Neural cell (in vitro differentiated cells): ENCODE data around the gene CTNNA2. TPM values are rescaled to one million over a fixed set of nuclear protein-coding genes. Genes with fewer than 3 reads are reported as not detected.

Experiments used
- H2AFZ ChIP-seq: fragments of 200-600, 300-800 bp; sonication (generic), shearing (Covaris generic); 2 replicates; pipeline ENCODE4 v1.6.0; 2014; ENCODE audit warnings: low read depth, mild to moderate bottlenecking, antibody characterized with exemption, low read length, moderate library complexity
- H3F3A ChIP-seq: fragments of 200-600 bp; shearing (Covaris generic); 2 replicates; pipeline ENCODE4 v1.6.1; 2016; ENCODE audit warnings: mild to moderate bottlenecking, moderate library complexity, mixed read lengths, antibody characterized with exemption, low read length; ENCODE audit not compliant: insufficient read depth, poor library complexity, severe bottlenecking
- H3K27ac ChIP-seq: fragments of 200-600, 300-800 bp; sonication (generic), shearing (Covaris generic); 2 replicates; pipeline ENCODE4 v1.5.1; 2014; ENCODE audit warnings: mild to moderate bottlenecking, low read length, moderate library complexity
- H3K27me3 ChIP-seq: fragments of 300-800, 200-600 bp; sonication (generic), shearing (Covaris generic); 2 replicates; pipeline ENCODE4 v1.6.0; 2014; ENCODE audit warnings: mild to moderate bottlenecking, low read depth, low read length, moderate library complexity; ENCODE audit not compliant: insufficient read depth
- H3K36me3 ChIP-seq: fragments of 300-800, 200-600 bp; sonication (generic), shearing (Covaris generic); 2 replicates; pipeline ENCODE4 v1.5.1; 2014; ENCODE audit warnings: mild to moderate bottlenecking, antibody characterized with exemption, low read length, moderate library complexity; ENCODE audit not compliant: insufficient read depth
- H3K4me2 ChIP-seq: fragments of 300-800, 200-600 bp; sonication (generic), shearing (Covaris generic); 2 replicates; pipeline ENCODE4 v1.6.0; 2014; ENCODE audit warnings: mild to moderate bottlenecking, low read length
- H3K4me3 ChIP-seq: fragments of 300-800, 200-600 bp; sonication (generic), shearing (Covaris generic); 2 replicates; pipeline ENCODE4 v1.5.1; 2014; ENCODE audit warnings: mild to moderate bottlenecking, low read length, moderate library complexity
- H3K79me2 ChIP-seq: fragments of 200-600 bp; shearing (Covaris generic); replicated peaks from 2 replicates; pipeline ENCODE4 v1.6.0; 2014; ENCODE audit warnings: mild to moderate bottlenecking, low read length, moderate library complexity; ENCODE audit not compliant: insufficient read depth
- H3K9ac ChIP-seq: fragments of 300-800, 200-600 bp; sonication (generic), shearing (Covaris generic); 2 replicates; pipeline ENCODE4 v1.6.1; 2016; ENCODE audit warnings: mild to moderate bottlenecking, low read length, mixed read lengths
- H3K9me2 ChIP-seq: fragments of 200-600 bp; shearing (Covaris generic); 2 replicates; pipeline ENCODE4 v1.6.1; 2016; ENCODE audit warnings: mild to moderate bottlenecking, low read length, mixed read lengths; ENCODE audit not compliant: insufficient read depth
- H3K9me3 ChIP-seq: fragments of 200-600, 300-800 bp; sonication (generic), shearing (Covaris generic); 2 replicates; pipeline ENCODE4 v1.6.1; 2016; ENCODE audit warnings: mild to moderate bottlenecking, mixed run types, low read length, moderate library complexity, mixed read lengths
- H4K20me1 ChIP-seq: fragments of 200-600 bp; shearing (Covaris generic); 2 replicates; pipeline ENCODE4 v1.6.1; 2016; ENCODE audit warnings: mild to moderate bottlenecking, mixed run types; ENCODE audit not compliant: insufficient read depth
- CTCF ChIP-seq: fragments of 450-650 bp; IDR thresholded peaks from 2 replicates; pipeline ENCODE4 v1.5.1; 2014; ENCODE audit warnings: antibody characterized with exemption, mild to moderate bottlenecking, moderate library complexity; ENCODE audit not compliant: poor library complexity, severe bottlenecking
- EP300 ChIP-seq: fragments of 450-650 bp; conservative IDR thresholded peaks from 2 replicates; pipeline ENCODE4 v1.6.1; 2014; ENCODE audit warnings: antibody characterized with exemption, mild to moderate bottlenecking, moderate library complexity; ENCODE audit not compliant: poor library complexity, severe bottlenecking
- EZH2 ChIP-seq: fragments of 200-600, 300-800 bp; shearing (Covaris generic), sonication (generic); IDR thresholded peaks from 2 replicates; pipeline ENCODE4 v1.6.1; 2014; ENCODE audit warnings: antibody characterized with exemption, low read length, borderline replicate concordance, mild to moderate bottlenecking; ENCODE audit not compliant: insufficient read depth, poor library complexity, severe bottlenecking
- MXI1 ChIP-seq: fragments of 450-650 bp; conservative IDR thresholded peaks from 2 replicates; pipeline ENCODE4 v1.6.1; 2014; ENCODE audit warnings: antibody characterized with exemption, mild to moderate bottlenecking; ENCODE audit not compliant: poor library complexity, severe bottlenecking
- POLR2AphosphoS5 ChIP-seq: IDR thresholded peaks from 2 replicates; pipeline ENCODE4 v1.6.1; 2012
- RAD21 ChIP-seq: fragments of 450-650 bp; conservative IDR thresholded peaks from 2 replicates; pipeline ENCODE4 v1.6.1; 2014; ENCODE audit warnings: antibody characterized with exemption, mild to moderate bottlenecking, moderate library complexity
- REST ChIP-seq: IDR thresholded peaks from 2 replicates; pipeline ENCODE4 v1.6.1; 2012; ENCODE audit warnings: borderline replicate concordance
- SMC3 ChIP-seq: fragments of 450-650 bp; conservative IDR thresholded peaks from 2 replicates; pipeline ENCODE4 v1.6.1; 2014; ENCODE audit warnings: antibody characterized with exemption, mild to moderate bottlenecking, moderate library complexity; ENCODE audit not compliant: poor library complexity
- TAF1 ChIP-seq: IDR thresholded peaks from 2 replicates; pipeline ENCODE4 v1.6.1; 2012; ENCODE audit warnings: low read depth
- polyA plus RNA-seq: library from polyadenylated mRNA; depleted of rRNA; stranded (reverse); fragments of >200 nt; gene quantifications from 2 replicates; pipeline ENCODE4 v1.2.3, GENCODE V29; 2014

Gene CTNNA2
- polyA plus RNA-seq, 1 donor from 2014 or later, result 194 TPM

- Histone ChIP-seq H3K9me2 (no peaks in the 10 kb centered on the region), H3K79me2 (no peaks in the 10 kb centered on the region), H3K36me3 (no peaks in the 10 kb centered on the region), H3K4me3 (no peak overlapping the region), H3K9me3 (no peaks in the 10 kb centered on the region), H3K27ac (no peak overlapping the region), H4K20me1 (no peaks in the 10 kb centered on the region), H2AFZ (no peak overlapping the region), H3K27me3 (no peaks in the 10 kb centered on the region), H3K9ac (no peak overlapping the region), H3F3A (no peaks in the 10 kb centered on the region), H3K4me2 (no peak overlapping the region)
- TF ChIP-seq REST (no peak), MXI1 (no peak), EP300 (no peak), SMC3 (no peak), TAF1 (no peak), POLR2AphosphoS5 (no peak), CTCF (no peak), EZH2 (no peak)
Measured at GRCh38 chr2:79960519-79960918, 447.7 kb downstream of the CTNNA2 start.

- H3K4me2 ChIP-seq, result peak overlapping the region; percentile 33
- H3F3A ChIP-seq, result no peaks in the 10 kb centered on the region
- H3K9ac ChIP-seq, result no peak overlapping the region
- H4K20me1 ChIP-seq, result no peaks in the 10 kb centered on the region
- H3K27me3 ChIP-seq, result no peaks in the 10 kb centered on the region
- H2AFZ ChIP-seq, result no peak overlapping the region
- no peaks in the 10 kb centered on the region for H3K79me2 ChIP-seq
- TF ChIP-seq CTCF, result no peak
- no peak for TF ChIP-seq EZH2
- TF ChIP-seq MXI1, result no peak
- TF ChIP-seq TAF1, result no peak
- peak; percentile 88 for TF ChIP-seq REST
- no peak for TF ChIP-seq RAD21
- TF ChIP-seq EP300, result peak; percentile 98
- no peak for TF ChIP-seq SMC3
- TF ChIP-seq POLR2AphosphoS5, result peak; percentile 85
- no peaks in the 10 kb centered on the region for H3K9me3 ChIP-seq
- peak overlapping the region; percentile 70 for H3K27ac ChIP-seq
- H3K36me3 ChIP-seq, result no peaks in the 10 kb centered on the region
- no peaks in the 10 kb centered on the region for H3K9me2 ChIP-seq
- H3K4me3 ChIP-seq, result peak overlapping the region; percentile 17
Measured at GRCh38 chr2:79964966-79965365, 452.1 kb downstream of the CTNNA2 start.
